Neural progenitor cell (in vitro differentiated cells): ENCODE data around the gene LDAH.

Experiments used
- CTCF ChIP-seq: fragments of 200-600 bp; sonication (generic); IDR thresholded peaks from 2 replicates; pipeline ENCODE4 v1.5.1; 2017; ENCODE audit warnings: antibody characterized with exemption, mild to moderate bottlenecking
- EZH2 ChIP-seq: fragments of 200-600 bp; sonication (generic); IDR thresholded peaks from 2 replicates; pipeline ENCODE4 v1.6.1; 2017; ENCODE audit warnings: antibody characterized with exemption, mild to moderate bottlenecking, moderate library complexity
- EZH2phosphoT487 ChIP-seq: fragments of 200-600 bp; sonication (generic); IDR thresholded peaks from 2 replicates; pipeline ENCODE4 v1.6.1; 2017; ENCODE audit warnings: antibody characterized with exemption

GRCh38 chr2:20640411-20641122 lies 182.3 kb downstream of the LDAH start:
- TF ChIP-seq CTCF (no peak), EZH2phosphoT487 (no peak), EZH2 (no peak)
